IPS-18a (cell line): ENCODE results near the gene ARL6IP5.

Experiments used
- H3K27ac ChIP-seq: one replicate; pipeline ENCODE4 v1.5.1; 2013; ENCODE audit warnings: low read length
- H3K27me3 ChIP-seq: one replicate; pipeline ENCODE4 v1.6.1; 2013; ENCODE audit warnings: mild to moderate bottlenecking, low read length; ENCODE audit not compliant: control insufficient read depth, insufficient read depth
- H3K36me3 ChIP-seq: one replicate; pipeline ENCODE4 v1.6.1; 2013; ENCODE audit warnings: low read depth, low read length; ENCODE audit not compliant: control insufficient read depth
- H3K4me1 ChIP-seq: one replicate; pipeline ENCODE4 v1.6.1; 2013; ENCODE audit warnings: low read depth, low read length; ENCODE audit not compliant: control insufficient read depth
- H3K4me3 ChIP-seq: one replicate; pipeline ENCODE4 v1.5.1; 2013; ENCODE audit warnings: low read length
- H3K9ac ChIP-seq: one replicate; pipeline ENCODE4 v1.6.1; 2013; ENCODE audit warnings: mild to moderate bottlenecking, low read length, moderate library complexity
- H3K9me3 ChIP-seq: one replicate; pipeline ENCODE4 v1.6.1; 2013; ENCODE audit warnings: low read depth, low read length; ENCODE audit not compliant: control insufficient read depth

The ARL6IP5 gene

DNA sequence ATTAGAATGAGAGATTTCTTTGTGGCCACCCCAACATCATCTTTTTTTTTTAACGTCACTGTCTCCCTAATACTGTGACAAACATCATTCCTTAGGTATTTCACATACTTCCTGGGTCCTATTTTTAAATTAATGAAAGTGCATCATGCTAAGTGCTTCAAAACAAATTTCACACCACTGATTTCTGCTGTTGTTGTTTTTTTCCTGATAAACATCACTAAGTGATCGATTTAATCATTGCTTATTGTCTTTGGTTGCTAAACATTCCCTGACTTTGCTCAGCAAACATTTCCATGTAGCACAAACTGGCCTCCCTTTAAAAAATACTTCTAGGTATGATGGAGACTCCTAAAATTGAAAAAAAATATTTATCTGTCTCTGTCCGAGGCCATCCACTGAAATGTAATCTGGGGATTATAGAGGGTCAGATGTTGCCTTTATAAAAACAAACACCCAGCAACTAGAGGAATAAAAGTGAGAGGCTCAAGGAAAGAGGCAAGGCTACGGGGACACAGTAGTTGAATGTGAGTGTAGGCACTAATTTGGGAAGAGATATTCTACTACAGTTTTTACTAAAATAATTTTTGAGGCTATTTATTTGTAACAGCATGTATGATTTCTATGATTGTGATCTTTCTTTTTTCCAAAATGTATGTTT is 58.2 kb downstream of the ARL6IP5 start:
- H3K9me3 ChIP-seq = no peaks in the 10 kb centered on the region
- H3K9ac ChIP-seq = no peak overlapping the region
- H3K27ac ChIP-seq = no peak overlapping the region
- peaks cover 23% of the 10 kb centered on the region for H3K27me3 ChIP-seq
- no peaks in the 10 kb centered on the region for H3K36me3 ChIP-seq
- H3K4me1 ChIP-seq = peaks cover 11% of the 10 kb centered on the region
- no peak overlapping the region for H3K4me3 ChIP-seq

DNA sequence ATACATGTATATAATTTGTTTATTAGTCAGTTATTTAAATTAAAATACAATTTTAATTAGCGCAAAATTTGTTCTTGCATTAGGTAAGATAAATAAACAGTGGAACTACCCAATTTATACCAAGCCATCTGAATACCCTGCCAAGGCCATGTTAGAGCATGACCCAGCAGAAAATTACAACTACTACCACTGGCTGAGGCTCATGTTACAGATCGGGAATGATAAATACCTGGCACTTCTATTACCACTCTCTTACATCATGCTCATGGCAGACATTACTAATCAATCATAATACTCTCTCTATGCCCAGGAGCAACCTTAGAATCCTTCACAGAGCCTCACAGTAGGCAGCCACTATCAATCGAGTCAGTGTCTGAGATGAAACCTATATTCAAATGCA is 58.9 kb downstream of the ARL6IP5 start:
- peaks cover 23% of the 10 kb centered on the region for H3K27me3 ChIP-seq
- no peak overlapping the region for H3K27ac ChIP-seq

DNA sequence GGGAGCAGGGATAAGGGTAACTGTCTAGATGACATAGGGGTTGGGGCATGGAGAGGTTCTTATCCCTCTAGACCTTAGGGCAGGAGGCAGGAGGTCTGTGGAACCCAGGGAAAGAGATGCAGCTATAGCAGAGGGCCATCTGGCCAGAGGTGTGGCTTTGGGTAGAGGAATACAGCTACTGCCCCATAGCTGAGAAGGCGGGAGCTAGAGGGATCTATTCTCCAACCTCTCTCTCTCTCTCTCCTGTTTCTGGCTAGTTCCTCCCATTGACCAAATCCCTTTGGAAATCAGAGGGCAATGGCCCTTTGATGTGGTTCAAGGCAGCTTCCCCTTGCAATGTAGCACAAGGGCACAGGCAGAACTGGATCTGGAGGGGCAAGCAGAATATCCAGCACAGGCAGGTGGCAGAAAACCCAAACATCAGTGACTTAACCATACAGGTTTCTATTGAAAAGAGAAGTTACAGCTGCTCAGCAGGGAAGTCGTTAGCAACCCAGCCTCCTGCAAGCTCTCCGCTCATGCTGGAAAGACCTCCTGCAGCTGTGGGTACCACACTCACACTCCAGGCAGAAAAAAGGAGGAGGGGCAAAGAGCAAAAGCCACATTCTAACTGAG is 60.0 kb downstream of the ARL6IP5 start:
- Histone ChIP-seq H3K27ac (no peak overlapping the region), H3K9me3 (no peaks in the 10 kb centered on the region), H3K27me3 (peaks cover 23% of the 10 kb centered on the region), H3K4me3 (no peak overlapping the region), H3K4me1 (peaks cover 11% of the 10 kb centered on the region), H3K9ac (no peak overlapping the region), H3K36me3 (no peaks in the 10 kb centered on the region)

More for the DNA sequence above, 58.9 kb downstream of the ARL6IP5 start:
- H3K9ac ChIP-seq = no peak overlapping the region
- no peak overlapping the region for H3K4me3 ChIP-seq
- H3K36me3 ChIP-seq = no peaks in the 10 kb centered on the region
- peaks cover 11% of the 10 kb centered on the region for H3K4me1 ChIP-seq
- no peaks in the 10 kb centered on the region for H3K9me3 ChIP-seq

DNA sequence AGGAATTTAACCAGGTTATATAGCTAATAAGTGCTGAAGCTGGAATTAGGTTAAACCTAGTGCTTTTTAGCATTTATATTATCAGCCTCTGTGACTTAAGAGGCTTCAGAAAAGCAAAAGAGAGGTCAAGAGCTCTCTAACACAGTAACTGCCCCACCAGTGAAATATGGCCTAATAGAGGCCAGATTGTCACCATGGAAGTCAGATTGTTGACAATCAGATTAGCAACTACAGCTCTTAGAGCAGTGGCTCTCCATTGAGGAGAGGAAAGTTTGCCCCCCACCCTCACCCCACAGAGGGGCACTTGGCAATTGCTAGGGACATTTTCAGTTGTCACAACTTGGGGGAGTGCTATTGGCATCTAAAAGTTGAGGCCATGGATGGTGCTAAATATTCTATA is 61.0 kb downstream of the ARL6IP5 start:
- H3K9ac ChIP-seq = no peak overlapping the region
- H3K27me3 ChIP-seq = peaks cover 23% of the 10 kb centered on the region
- no peak overlapping the region for H3K4me3 ChIP-seq
- no peaks in the 10 kb centered on the region for H3K36me3 ChIP-seq
- peaks cover 11% of the 10 kb centered on the region for H3K4me1 ChIP-seq
- no peaks in the 10 kb centered on the region for H3K9me3 ChIP-seq
- no peak overlapping the region for H3K27ac ChIP-seq

DNA sequence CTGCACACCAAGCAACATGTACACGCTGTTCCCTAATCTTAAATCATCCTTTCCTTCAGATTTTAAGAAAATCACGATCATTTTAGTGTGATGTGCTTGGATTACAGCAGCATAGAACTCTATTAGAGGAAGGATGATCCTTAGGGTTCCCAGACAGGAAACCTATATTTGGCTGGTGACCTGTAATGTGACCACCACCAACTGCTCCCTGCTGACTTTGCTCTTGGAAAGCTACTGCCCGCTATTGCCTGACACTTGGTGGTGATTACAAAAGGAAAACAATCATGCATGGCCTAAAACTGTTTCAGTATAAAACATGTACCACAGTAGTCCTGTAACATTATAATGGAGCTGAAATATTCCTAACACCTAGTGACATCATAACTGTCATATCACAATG is 64.8 kb downstream of the ARL6IP5 start:
- H3K4me3 ChIP-seq = no peak overlapping the region
- peaks cover 3% of the 10 kb centered on the region for H3K4me1 ChIP-seq
- H3K27ac ChIP-seq = no peak overlapping the region
- H3K9me3 ChIP-seq = no peaks in the 10 kb centered on the region
- H3K27me3 ChIP-seq = peaks cover 7% of the 10 kb centered on the region
- no peak overlapping the region for H3K9ac ChIP-seq
- H3K36me3 ChIP-seq = no peaks in the 10 kb centered on the region
